Peyer's patch (tissue), 4 donors: ENCODE results near the gene SAT1.

ENCODE experiments used
- POLR2A ChIP-seq, 2 donors: fragments of 450-650 bp; IDR thresholded peaks; one replicate each; pipeline ENCODE4 v1.5.1; 2017; ENCODE audit warnings: antibody characterized with exemption in 2 of 2, mild to moderate bottlenecking in 2 of 2, moderate library complexity in 2 of 2
- TF ChIP-seq, protein P1 (sequence below), 6 experiments: fragments of 450-650 bp in 4 of 6; fragments of 200-600 bp in 2 of 6; sonication (generic) in 1 of 6; IDR thresholded peaks; one replicate each; pipeline ENCODE4 v1.5.1; 2017 to 2019; ENCODE audit warnings: antibody characterized with exemption in 6 of 6, mild to moderate bottlenecking in 3 of 6, moderate library complexity in 1 of 6

DNA sequence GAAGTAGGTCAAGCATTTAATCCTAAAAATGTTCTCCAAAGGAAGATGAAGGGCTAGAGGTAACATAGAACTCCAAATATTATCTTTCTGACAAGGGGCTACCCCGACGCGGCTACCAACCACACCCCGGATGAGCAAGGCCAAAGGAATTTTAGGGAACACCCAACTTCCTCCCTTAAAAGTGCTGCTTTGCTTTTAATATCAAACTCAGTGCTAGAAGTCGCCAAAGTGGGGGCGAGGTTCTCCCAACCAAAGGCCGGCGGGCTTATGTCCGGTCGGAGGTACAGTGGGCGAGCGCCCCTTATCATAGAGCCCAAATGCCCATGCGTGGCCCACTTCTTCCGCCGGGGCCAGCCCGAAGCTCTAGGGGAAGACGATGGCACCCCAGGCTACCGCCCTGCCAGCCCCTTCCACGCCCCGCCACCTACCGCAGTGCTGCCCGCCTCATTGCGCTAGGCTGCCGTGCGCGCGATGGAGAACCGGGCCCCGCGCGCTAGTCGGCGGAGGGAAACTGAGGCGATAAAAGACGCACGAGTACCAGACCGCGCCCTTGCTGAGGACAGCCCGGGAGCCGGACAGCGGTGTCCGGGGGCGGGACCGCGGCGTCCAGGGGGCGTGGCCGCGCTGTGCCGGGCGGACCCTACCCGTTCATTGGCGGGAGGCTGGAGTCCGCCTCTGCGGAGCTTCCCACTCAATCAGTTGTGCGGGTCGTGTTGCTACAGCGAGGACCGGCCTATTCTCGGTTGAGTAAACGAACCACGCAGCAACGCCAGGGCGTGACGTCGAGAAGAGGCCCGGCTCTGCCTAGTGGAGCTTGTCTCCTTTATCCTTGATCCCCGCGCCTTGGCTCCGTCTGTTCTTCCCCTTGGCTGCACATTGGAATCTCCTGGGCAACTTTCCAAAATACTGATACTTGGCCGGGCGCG, 40.0 kb upstream of the SAT1 start, which contains the start of gene ACOT9:
- TF ChIP-seq, protein P1, sequence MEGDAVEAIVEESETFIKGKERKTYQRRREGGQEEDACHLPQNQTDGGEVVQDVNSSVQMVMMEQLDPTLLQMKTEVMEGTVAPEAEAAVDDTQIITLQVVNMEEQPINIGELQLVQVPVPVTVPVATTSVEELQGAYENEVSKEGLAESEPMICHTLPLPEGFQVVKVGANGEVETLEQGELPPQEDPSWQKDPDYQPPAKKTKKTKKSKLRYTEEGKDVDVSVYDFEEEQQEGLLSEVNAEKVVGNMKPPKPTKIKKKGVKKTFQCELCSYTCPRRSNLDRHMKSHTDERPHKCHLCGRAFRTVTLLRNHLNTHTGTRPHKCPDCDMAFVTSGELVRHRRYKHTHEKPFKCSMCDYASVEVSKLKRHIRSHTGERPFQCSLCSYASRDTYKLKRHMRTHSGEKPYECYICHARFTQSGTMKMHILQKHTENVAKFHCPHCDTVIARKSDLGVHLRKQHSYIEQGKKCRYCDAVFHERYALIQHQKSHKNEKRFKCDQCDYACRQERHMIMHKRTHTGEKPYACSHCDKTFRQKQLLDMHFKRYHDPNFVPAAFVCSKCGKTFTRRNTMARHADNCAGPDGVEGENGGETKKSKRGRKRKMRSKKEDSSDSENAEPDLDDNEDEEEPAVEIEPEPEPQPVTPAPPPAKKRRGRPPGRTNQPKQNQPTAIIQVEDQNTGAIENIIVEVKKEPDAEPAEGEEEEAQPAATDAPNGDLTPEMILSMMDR (IDR thresholded peaks at IDR 0.05): peak in 1 of 6 experiments; percentile 7
- TF ChIP-seq POLR2A (IDR thresholded peaks at IDR 0.05): peak; percentile 41 to 61
